Mucosa of rectum (tissue), 2 donors: ENCODE measurements around the gene ACVRL1.
A peak's percentile ranks its signal among the peaks of the same experiment; 100 is the strongest.

Experiments
- H3K27ac ChIP-seq, 2 donors: one replicate each; pipeline ENCODE4 v1.7.0; 2013; ENCODE audit warnings: inconsistent platforms in 2 of 2, low read depth in 2 of 2, low read length in 2 of 2
- H3K27me3 ChIP-seq, 2 donors: one replicate each; pipeline ENCODE4 v1.7.0; 2013; ENCODE audit warnings: low read length in 2 of 2; ENCODE audit not compliant: control insufficient read depth in 2 of 2, insufficient read depth in 2 of 2
- H3K36me3 ChIP-seq, 2 donors: one replicate each; pipeline ENCODE4 v1.7.0; 2013; ENCODE audit warnings: low read length in 2 of 2; ENCODE audit not compliant: control insufficient read depth in 2 of 2, insufficient read depth in 2 of 2
- H3K4me1 ChIP-seq, 2 donors: one replicate each; pipeline ENCODE4 v1.7.0; 2013; ENCODE audit warnings: low read length in 2 of 2, mild to moderate bottlenecking in 1 of 2; ENCODE audit not compliant: control insufficient read depth in 2 of 2, insufficient read depth in 2 of 2
- H3K4me3 ChIP-seq, 2 donors: one replicate each; pipeline ENCODE4 v1.7.0; 2013; ENCODE audit warnings: low read length in 2 of 2
- H3K9ac ChIP-seq, 2 donors: one replicate each; pipeline ENCODE4 v1.7.0; 2013; ENCODE audit warnings: low read length in 2 of 2, low read depth in 1 of 2, mild to moderate bottlenecking in 1 of 2
- H3K9me3 ChIP-seq, 2 donors: one replicate each; pipeline ENCODE4 v1.7.0; 2013; ENCODE audit warnings: low read length in 2 of 2; ENCODE audit not compliant: control insufficient read depth in 2 of 2
- donor health status: healthy.
- donor health status: Normal muscosa, but diverticular disease.

ACVRL1 gene

DNA sequence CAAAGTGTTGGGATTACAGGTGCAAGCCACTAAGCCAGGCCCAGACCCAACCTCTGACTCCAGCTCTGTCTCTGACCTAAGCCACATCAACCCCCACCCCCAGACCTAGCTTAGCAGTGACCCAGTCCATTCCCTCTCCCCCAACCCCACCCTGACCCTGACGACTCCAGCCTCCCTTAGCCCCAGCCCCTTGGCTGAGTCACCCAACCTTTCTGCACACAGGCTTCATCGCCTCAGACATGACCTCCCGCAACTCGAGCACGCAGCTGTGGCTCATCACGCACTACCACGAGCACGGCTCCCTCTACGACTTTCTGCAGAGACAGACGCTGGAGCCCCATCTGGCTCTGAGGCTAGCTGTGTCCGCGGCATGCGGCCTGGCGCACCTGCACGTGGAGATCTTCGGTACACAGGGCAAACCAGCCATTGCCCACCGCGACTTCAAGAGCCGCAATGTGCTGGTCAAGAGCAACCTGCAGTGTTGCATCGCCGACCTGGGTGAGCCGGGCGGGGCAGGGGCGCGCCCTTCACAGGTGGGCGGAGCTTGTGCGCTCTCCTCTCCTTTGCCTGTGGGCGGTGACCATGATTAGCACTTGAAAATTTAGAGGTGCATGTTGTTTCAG is 7.8 kb downstream of the ACVRL1 start:
- no peak overlapping the region for H3K9ac ChIP-seq
- no peak overlapping the region for H3K4me3 ChIP-seq
- no peaks in the 10 kb centered on the region for H3K9me3 ChIP-seq
- H3K27me3 ChIP-seq, result no peaks in the 10 kb centered on the region
- H3K4me1 ChIP-seq, result peaks cover 19 to 29% of the 10 kb centered on the region in 2 donors
- no peak overlapping the region for H3K27ac ChIP-seq
- peaks cover 36 to 37% of the 10 kb centered on the region in 2 donors for H3K36me3 ChIP-seq

DNA sequence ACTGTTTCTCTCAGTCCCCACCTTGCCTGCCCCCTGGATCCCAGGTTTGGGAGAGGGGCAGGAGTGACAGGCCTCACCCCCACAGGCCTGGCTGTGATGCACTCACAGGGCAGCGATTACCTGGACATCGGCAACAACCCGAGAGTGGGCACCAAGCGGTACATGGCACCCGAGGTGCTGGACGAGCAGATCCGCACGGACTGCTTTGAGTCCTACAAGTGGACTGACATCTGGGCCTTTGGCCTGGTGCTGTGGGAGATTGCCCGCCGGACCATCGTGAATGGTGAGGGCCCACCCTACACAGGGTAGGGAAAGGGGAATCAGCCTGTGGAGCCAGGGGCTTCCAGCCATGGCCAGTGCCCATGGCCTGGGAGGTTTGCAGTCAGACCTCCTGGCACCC is 8.6 kb downstream of the ACVRL1 start:
- H3K9me3 ChIP-seq, result no peaks in the 10 kb centered on the region
- no peak overlapping the region for H3K9ac ChIP-seq
- H3K36me3 ChIP-seq, result peaks cover 36 to 39% of the 10 kb centered on the region in 2 donors
- no peak overlapping the region for H3K4me3 ChIP-seq
- peaks cover 14 to 20% of the 10 kb centered on the region in 2 donors for H3K4me1 ChIP-seq
- H3K27me3 ChIP-seq, result no peaks in the 10 kb centered on the region
- H3K27ac ChIP-seq, result no peak overlapping the region

DNA sequence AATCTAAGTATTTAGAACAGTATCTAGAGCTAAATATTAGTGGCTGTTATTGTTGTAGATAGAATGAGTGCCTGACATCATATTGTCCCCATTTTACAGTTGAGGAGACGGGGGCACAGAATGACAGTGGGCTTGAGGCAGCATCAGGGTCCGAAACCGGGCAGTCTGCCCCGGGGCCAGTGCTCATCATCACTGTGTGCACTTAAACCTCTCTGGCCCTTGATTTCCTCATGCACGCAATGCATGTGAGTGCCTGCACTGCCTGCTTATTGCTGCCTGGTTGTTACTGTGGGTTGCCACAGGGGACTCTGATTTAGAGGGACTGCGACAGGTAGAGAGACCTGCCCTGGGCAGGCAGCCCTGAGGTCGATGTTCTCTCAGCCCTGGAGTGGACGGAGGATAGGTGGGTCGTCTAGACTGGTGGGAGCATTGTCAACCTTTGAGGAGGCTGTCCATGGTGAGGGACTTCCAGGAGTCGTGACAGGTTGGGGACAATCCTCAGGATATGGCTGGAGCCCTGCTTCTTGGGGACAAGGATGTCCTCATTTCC is 9.8 kb downstream of the ACVRL1 start:
- Histone ChIP-seq H3K9ac (no peak overlapping the region), H3K27ac (no peak overlapping the region), H3K9me3 (no peaks in the 10 kb centered on the region), H3K27me3 (no peaks in the 10 kb centered on the region), H3K4me1 (peaks cover 6 to 9% of the 10 kb centered on the region in 2 donors), H3K4me3 (no peak overlapping the region), H3K36me3 (peaks cover 36 to 40% of the 10 kb centered on the region in 2 donors)

DNA sequence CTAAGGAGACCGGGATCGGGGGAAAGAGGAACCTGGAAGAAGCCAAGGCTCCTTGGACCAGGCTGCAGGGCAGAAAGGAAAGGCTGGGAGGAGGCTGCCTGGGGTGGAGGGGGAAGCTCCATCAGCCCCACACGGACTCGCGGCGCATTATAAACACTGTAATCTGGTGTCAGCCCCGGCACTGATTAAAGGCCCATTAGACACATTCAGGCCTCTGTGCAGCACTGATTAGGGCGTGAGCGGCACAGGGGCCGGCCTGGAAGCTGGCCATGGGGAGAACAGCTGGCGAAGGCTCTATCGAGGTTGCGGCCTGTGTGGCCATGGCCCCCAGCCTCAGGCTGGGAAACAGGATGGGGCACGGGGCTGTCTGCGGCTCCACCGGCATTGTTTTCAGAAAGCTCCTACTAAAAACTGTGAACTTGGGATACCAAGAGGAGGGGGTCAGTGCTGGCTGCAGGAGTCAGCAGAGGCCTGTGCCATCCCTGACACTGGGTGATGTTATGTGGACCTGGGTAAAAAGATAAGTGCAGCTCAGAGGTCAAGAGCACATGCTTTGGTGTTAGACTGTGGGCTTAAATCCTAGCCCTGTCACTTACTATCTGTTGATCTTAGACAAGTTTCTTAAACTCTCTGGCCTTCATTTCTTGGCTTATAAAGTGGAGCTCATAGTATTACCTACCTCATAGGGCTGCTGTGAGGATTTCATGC is 10.6 kb downstream of the ACVRL1 start:
- no peak overlapping the region for H3K27ac ChIP-seq
- H3K4me3 ChIP-seq, result no peak overlapping the region
- peaks cover 36 to 41% of the 10 kb centered on the region in 2 donors for H3K36me3 ChIP-seq
- no peak overlapping the region for H3K9ac ChIP-seq
- no peaks in the 10 kb centered on the region for H3K9me3 ChIP-seq
- no peaks in the 10 kb centered on the region for H3K27me3 ChIP-seq
- peaks cover 9 to 10% of the 10 kb centered on the region in 2 donors for H3K4me1 ChIP-seq

DNA sequence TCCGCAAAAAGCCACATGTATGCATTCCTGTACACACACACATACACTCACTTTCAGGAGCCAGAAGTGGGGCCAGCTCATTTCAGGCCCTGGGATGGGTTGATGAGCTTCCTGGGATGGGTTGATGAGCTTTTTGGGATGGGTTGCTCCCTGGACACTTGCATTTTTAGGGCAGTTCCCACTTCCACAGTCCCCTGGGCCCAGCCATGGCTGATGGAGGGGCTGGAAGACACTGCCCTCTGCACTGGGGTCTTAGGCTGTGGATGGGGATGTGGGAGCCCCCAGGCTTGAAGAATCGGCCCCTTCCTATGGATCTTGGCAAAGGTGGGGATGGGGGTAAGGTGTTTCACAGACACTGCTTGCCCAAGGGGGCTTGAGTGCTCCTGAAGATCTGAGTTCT is 12.7 kb downstream of the ACVRL1 start:
- Histone ChIP-seq H3K27ac (no peak overlapping the region), H3K4me1 (peaks cover 18 to 19% of the 10 kb centered on the region in 2 donors), H3K4me3 (no peak overlapping the region), H3K27me3 (no peaks in the 10 kb centered on the region), H3K9me3 (no peaks in the 10 kb centered on the region), H3K9ac (no peak overlapping the region), H3K36me3 (peaks cover 27 to 38% of the 10 kb centered on the region in 2 donors)

DNA sequence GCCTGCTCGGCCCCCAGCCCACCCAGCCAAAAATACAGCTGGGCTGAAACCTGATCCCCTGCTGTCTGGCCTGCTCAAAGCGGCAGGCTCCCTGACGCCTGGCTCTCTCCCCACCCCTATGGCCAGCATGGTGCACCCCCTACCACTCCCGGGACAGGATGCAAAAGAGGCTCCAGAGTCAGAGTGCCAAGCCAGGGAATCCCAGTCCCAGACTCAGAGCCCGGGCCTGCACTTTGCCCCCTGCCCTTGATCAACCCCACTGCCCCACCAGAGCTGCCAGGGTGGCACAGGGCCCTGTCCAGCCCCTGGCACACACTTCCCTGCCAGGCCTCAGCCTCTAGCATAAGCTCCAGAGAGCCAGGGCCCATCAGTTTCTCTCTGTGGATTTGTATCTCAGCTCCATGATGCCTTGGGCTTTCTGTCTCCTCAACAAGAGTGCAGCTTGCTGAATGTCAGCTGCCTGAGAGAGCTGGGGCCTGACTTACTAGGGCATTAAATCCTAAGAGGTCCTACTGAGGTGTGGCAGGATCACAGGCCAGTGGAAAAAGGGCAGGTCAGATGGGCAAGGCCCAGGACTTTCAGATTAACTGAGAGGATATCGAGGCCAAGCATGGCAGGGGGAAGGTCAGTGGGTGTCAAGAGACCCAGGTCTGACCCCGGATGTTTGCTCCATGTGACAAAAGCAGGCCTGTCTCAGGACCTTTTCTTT is 13.9 kb downstream of the ACVRL1 start:
- Histone ChIP-seq H3K4me1 (peaks cover 18 to 19% of the 10 kb centered on the region in 2 donors), H3K27ac (no peak overlapping the region), H3K9me3 (no peaks in the 10 kb centered on the region), H3K36me3 (peaks cover 16 to 27% of the 10 kb centered on the region in 2 donors), H3K9ac (no peak overlapping the region), H3K4me3 (no peak overlapping the region), H3K27me3 (no peaks in the 10 kb centered on the region)

DNA sequence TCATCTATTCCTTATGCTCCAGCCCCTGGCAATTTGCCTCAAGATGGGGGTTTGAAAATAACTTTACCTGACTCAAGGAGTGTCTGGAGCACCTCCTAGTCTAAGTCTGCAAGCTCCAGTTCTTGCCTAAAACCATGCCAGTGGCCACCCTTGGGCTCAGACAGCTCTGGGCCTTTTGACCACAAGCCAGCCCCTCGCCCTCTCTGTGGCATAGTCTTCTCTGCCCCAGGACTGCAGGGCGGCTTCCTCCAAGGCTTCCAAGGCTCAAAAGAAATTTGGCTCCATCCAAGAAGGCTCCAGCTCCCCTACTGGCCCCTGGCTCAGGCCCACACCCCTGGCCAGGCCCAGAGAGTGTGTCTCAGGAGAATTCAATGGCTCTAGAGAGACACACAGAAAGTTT is 14.8 kb downstream of the ACVRL1 start:
- Histone ChIP-seq H3K27me3 (no peaks in the 10 kb centered on the region), H3K4me3 (no peak overlapping the region), H3K9me3 (no peaks in the 10 kb centered on the region), H3K27ac (peak overlapping the region; percentile 69 to 88), H3K9ac (no peak overlapping the region), H3K4me1 (peaks cover 18 to 19% of the 10 kb centered on the region in 2 donors), H3K36me3 (peaks cover 10 to 21% of the 10 kb centered on the region in 2 donors)

DNA sequence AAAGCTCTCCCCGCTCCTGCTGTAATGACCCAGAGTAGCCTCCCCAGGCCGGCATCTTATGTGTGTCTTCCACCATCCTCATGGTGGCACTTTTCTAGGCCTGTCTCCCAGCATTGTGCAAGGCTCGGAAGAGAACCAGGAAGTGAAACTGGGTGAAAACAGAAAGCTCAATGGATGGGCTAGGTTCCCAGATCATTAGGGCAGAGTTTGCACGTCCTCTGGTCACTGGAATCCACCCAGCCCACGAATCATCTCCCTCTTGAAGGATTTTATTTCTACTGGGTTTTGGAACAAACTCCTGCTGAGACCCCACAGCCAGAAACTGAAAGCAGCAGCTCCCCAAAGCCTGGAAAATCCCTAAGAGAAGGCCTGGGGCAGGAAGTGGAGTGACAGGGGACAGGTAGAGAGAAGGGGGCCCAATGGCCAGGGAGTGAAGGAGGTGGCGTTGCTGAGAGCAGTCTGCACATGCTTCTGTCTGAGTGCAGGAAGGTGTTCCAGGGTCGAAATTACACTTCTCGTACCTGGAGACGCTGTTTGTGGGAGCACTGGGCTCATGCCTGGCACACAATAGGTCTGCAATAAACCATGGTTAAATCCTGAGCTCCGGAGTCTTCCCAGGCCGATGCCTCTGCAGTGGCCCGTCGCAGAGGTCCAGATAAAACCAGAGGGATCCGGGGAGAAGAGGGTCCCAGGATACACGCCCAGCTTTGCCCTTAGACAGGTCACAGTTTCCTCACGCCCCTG is 15.6 kb downstream of the ACVRL1 start:
- H3K9me3 ChIP-seq, result no peaks in the 10 kb centered on the region
- H3K9ac ChIP-seq, result peak overlapping the region; percentile 9 to 52
- H3K4me1 ChIP-seq, result peaks cover 18 to 19% of the 10 kb centered on the region in 2 donors
- peak overlapping the region; percentile 14 to 48 for H3K4me3 ChIP-seq
- H3K36me3 ChIP-seq, result peaks cover 10 to 19% of the 10 kb centered on the region in 2 donors
- peak overlapping the region; percentile 69 to 88 for H3K27ac ChIP-seq
- H3K27me3 ChIP-seq, result no peaks in the 10 kb centered on the region

DNA sequence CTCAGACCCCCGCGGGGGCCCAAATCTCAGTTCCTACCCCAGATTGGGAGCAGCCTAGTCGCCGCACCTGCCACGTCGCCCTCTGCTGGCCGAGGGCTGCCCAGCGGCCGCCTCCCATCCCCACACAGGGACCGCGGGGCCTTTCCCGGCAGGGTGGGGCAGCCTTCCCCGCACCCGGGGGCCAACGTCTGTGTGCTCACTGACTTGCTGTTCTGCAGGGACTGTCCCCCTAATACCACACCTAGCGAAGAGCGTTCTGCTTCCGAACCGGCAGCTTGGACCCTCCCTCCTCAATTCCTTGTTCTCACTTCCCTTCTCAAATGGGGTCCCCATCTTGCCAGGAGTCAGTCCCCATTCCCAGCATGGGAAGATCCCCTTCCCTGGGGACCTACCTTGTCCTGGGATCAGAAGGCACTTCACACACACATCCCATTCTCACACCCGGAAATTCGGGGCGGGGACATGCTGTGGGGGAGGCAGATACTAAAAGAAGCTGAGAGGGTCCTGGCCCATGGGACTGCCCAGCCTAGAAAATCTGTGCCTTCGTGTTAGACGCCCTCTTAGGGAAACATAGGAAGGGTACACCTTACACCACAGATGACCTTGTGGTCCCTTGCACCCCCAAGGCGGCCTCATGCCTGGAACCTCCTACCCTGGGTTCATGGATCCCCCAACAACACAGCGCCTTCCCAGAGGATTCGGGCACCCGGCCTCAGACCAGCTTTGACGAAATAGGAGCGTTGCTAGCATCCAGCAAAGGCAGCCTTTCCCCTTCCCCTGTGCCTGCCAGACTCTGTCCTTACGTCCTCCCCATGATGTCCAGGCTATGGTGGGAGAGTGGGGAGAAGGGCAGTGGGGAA is 16.4 kb downstream of the ACVRL1 start:
- Histone ChIP-seq H3K9ac (peak overlapping the region; percentile 9 to 52), H3K4me3 (peak overlapping the region; percentile 14 to 48)

More for the DNA sequence above, 16.4 kb downstream of the ACVRL1 start:
- peak overlapping the region; percentile 69 to 88 for H3K27ac ChIP-seq
- no peaks in the 10 kb centered on the region for H3K9me3 ChIP-seq
- H3K36me3 ChIP-seq, result peaks cover 3 to 17% of the 10 kb centered on the region in 2 donors
- H3K27me3 ChIP-seq, result no peaks in the 10 kb centered on the region
- peaks cover 18 to 19% of the 10 kb centered on the region in 2 donors for H3K4me1 ChIP-seq
